Stimulated activated CD8-positive, alpha-beta memory T cell treated with anti-CD3 and anti-CD28 coated beads, Interleukin-2, amount 100 ng/mL, for 1 hour (primary cell): ENCODE results near the gene ECE2.
A peak's percentile ranks its signal among the peaks of the same experiment; 100 is the strongest.

Source experiments
- DNase-seq, 2 donors: peaks; one replicate each; pipeline ENCODE4 v3.0.0-alpha.2; 2020; ENCODE audit warnings: low read depth in 2 of 2

ECE2 gene

GRCh38 chr3:184240384-184241140 lies 35.3 kb upstream of the ECE2 start:
- no peak for DNase-seq

GRCh38 chr3:184241141-184241446 lies 34.7 kb upstream of the ECE2 start:
- DNase-seq, result no peak

- no peak for DNase-seq
Observed at GRCh38 chr3:184241447-184242296, 34.1 kb upstream of the ECE2 start.

GRCh38 chr3:184242297-184242685 lies 33.5 kb upstream of the ECE2 start:
- DNase-seq, result no peak

GRCh38 chr3:184248454-184249411 lies 27.1 kb upstream of the ECE2 start, which contains the start of gene ALG3:
TSS of gene ALG3 (minus strand) at chr3:184248962. CDS start at chr3:184248940, 22 bp downstream.
- peak; percentile 71 to 75 for DNase-seq

- peak; percentile 86 to 92 for DNase-seq
Observed at GRCh38 chr3:184249412-184250166, 26.2 kb upstream of the ECE2 start, which contains the start of gene EEF1AKMT4. TSS of gene EEF1AKMT4 (plus strand) at chr3:184249672. CDS start at chr3:184249695, 23 bp downstream.

GRCh38 chr3:184250167-184250828 lies 25.5 kb upstream of the ECE2 start:
- peak; percentile 77 to 78 for DNase-seq

GRCh38 chr3:184255291-184256039 lies 20.4 kb upstream of the ECE2 start:
- no peak for DNase-seq

GRCh38 chr3:184257083-184257915 lies 18.5 kb upstream of the ECE2 start:
- DNase-seq, result no peak

- no peak for DNase-seq
Observed at GRCh38 chr3:184258926-184259325, 16.9 kb upstream of the ECE2 start.

- DNase-seq, result no peak
Observed at GRCh38 chr3:184259396-184259877, 16.4 kb upstream of the ECE2 start.

GRCh38 chr3:184259878-184260723 lies 15.7 kb upstream of the ECE2 start:
- peak in 1 of 2 donors; percentile 17 for DNase-seq

- no peak for DNase-seq
Observed at GRCh38 chr3:184260724-184261269, 15.0 kb upstream of the ECE2 start.

GRCh38 chr3:184261270-184261853 lies 14.5 kb upstream of the ECE2 start, which contains the start of gene CAMK2N2:
TSS of gene CAMK2N2 (minus strand) at chr3:184261553. CDS start at chr3:184261285, 268 bp downstream.
- DNase-seq, result peak in 1 of 2 donors; percentile 28

GRCh38 chr3:184261854-184262763 lies 13.7 kb upstream of the ECE2 start:
- DNase-seq, result no peak

- no peak for DNase-seq
Observed at GRCh38 chr3:184262764-184263179, 13.1 kb upstream of the ECE2 start.
